SK-N-SH (cell line): ENCODE results near the gene EXOSC2. TPM values are rescaled to one million over a fixed set of nuclear protein-coding genes. Genes with fewer than 3 reads are reported as not detected.

Experiments
- CTCF ChIA-PET: fragments of 300-600, 350-600 bp; formaldehyde crosslinking; extraction: SDS; loops from one replicate; lab custom pipeline; 2021; lab: Yijun Ruan, JAX
- POLR2A ChIA-PET: fragments of 350-600 bp; sonication (Branson Sonifier 250); formaldehyde crosslinking; extraction: SDS; loops from one replicate; lab custom pipeline; 2020; ENCODE audit warnings: antibody characterized with exemption, inconsistent platforms; lab: Yijun Ruan, JAX
- DNase-seq: peaks from one replicate; pipeline ENCODE4 v3.0.0; 2012
- H2AFZ ChIP-seq: fragments of 200-600 bp; sonication (generic); 2 replicates; pipeline ENCODE4 v1.8.1; 2016; ENCODE audit warnings: antibody characterized with exemption, mild to moderate bottlenecking, low read depth
- H3F3A ChIP-seq: fragments of 200-600 bp; sonication (generic); replicated peaks from 2 replicates; pipeline ENCODE3; 2016; ENCODE audit warnings: antibody characterized with exemption, mild to moderate bottlenecking; ENCODE audit not compliant: insufficient read depth
- H3K27ac ChIP-seq, 2 experiments: fragments of 200-500 bp in 1 of 2; fragments of 200-600 bp in 1 of 2; sonication (Bioruptor generic) in 1 of 2; sonication (generic), shearing (Covaris generic) in 1 of 2; 2 replicates each; pipeline versions ENCODE4 v1.5.1 to v1.6.1; 2014 to 2016; ENCODE audit warnings: low read depth in 2 of 2, inconsistent platforms in 1 of 2, low read length in 1 of 2, mild to moderate bottlenecking in 1 of 2, mixed read lengths in 1 of 2
- H3K27me3 ChIP-seq: fragments of 200-600 bp; sonication (generic), shearing (Covaris generic); 2 replicates; pipeline ENCODE4 v1.6.1; 2016; ENCODE audit warnings: mixed run types; ENCODE audit not compliant: insufficient read depth
- H3K36me3 ChIP-seq, 2 experiments: fragments of 200-500 bp in 1 of 2; fragments of 200-600 bp in 1 of 2; sonication (Bioruptor generic) in 1 of 2; sonication (generic) in 1 of 2; replicated peaks in 1 of 2; 2 replicates each; pipeline versions ENCODE3 to v1.5.1; 2014 to 2016; ENCODE audit warnings: low read length in 1 of 2, mild to moderate bottlenecking in 1 of 2; ENCODE audit not compliant: insufficient read depth in 2 of 2, control insufficient read depth in 1 of 2
- H3K4me1 ChIP-seq, 2 experiments: fragments of 200-500 bp in 1 of 2; fragments of 200-600 bp in 1 of 2; sonication (Bioruptor generic) in 1 of 2; sonication (generic), shearing (Covaris generic) in 1 of 2; 2 replicates each; pipeline versions ENCODE4 v1.5.1 to v1.6.1; 2014 to 2016; ENCODE audit warnings: low read depth in 1 of 2, low read length in 1 of 2, mixed run types in 1 of 2; ENCODE audit not compliant: insufficient read depth in 2 of 2, control insufficient read depth in 1 of 2
- H3K4me2 ChIP-seq: fragments of 200-600 bp; sonication (generic), shearing (Covaris generic); 2 replicates; pipeline ENCODE4 v1.6.1; 2017; ENCODE audit warnings: mixed run types
- H3K4me3 ChIP-seq, 2 experiments: fragments of 200-500 bp in 1 of 2; fragments of 200-600 bp in 1 of 2; sonication (Bioruptor generic) in 1 of 2; sonication (generic), shearing (Covaris generic) in 1 of 2; 2 replicates each; pipeline versions ENCODE4 v1.5.1 to v1.8.1; 2014 to 2016; ENCODE audit warnings: low read depth in 2 of 2, inconsistent platforms in 1 of 2, low read length in 1 of 2, mild to moderate bottlenecking in 1 of 2, mixed read lengths in 1 of 2, moderate library complexity in 1 of 2
- H3K79me2 ChIP-seq: fragments of 200-600 bp; sonication (generic); 2 replicates; pipeline ENCODE4 v1.8.1; 2017; ENCODE audit warnings: mild to moderate bottlenecking; ENCODE audit not compliant: insufficient read depth
- H3K9ac ChIP-seq: fragments of 200-600 bp; sonication (generic); 2 replicates; pipeline ENCODE4 v1.6.1; 2017; ENCODE audit warnings: mixed run types
- H3K9me2 ChIP-seq: fragments of 200-600 bp; sonication (generic); 2 replicates; pipeline ENCODE4 v1.6.1; 2017; ENCODE audit warnings: mixed run types
- H3K9me3 ChIP-seq: fragments of 200-600 bp; sonication (generic); 2 replicates; pipeline ENCODE4 v1.6.1; 2017; ENCODE audit warnings: mixed run types, mild to moderate bottlenecking, moderate library complexity
- H4K20me1 ChIP-seq: fragments of 200-600 bp; sonication (generic); 2 replicates; pipeline ENCODE4 v1.6.1; 2017; ENCODE audit warnings: mild to moderate bottlenecking, mixed run types; ENCODE audit not compliant: insufficient read depth
- CHD2 ChIP-seq: fragments of 150-350 bp; IDR thresholded peaks from 2 replicates; pipeline ENCODE4 v1.6.1; 2018; ENCODE audit warnings: low read length; ENCODE audit not compliant: partially characterized antibody
- FOSL2 ChIP-seq: IDR thresholded peaks from 2 replicates; pipeline ENCODE4 v1.4.0; 2012; ENCODE audit warnings: low read depth, mild to moderate bottlenecking, moderate library complexity, borderline replicate concordance
- FOXJ3 ChIP-seq: sonication (generic); formaldehyde crosslinking; IDR thresholded peaks from 2 replicates; pipeline ENCODE4 v1.5.1; 2020; ENCODE audit warnings: mild to moderate bottlenecking, missing genetic modification reagents
- FOXM1 ChIP-seq: IDR thresholded peaks from 2 replicates; pipeline ENCODE4 v1.4.0; 2012; ENCODE audit warnings: low read depth, mild to moderate bottlenecking
- GABPA ChIP-seq: IDR thresholded peaks from 2 replicates; pipeline ENCODE4 v1.4.0; 2012; ENCODE audit warnings: low read depth, mild to moderate bottlenecking
- GATA2 ChIP-seq: sonication (generic); formaldehyde crosslinking; IDR thresholded peaks from 2 replicates; pipeline ENCODE4 v1.5.0; 2020; ENCODE audit warnings: mild to moderate bottlenecking, missing genetic modification reagents
- NRF1 ChIP-seq: IDR thresholded peaks from 2 replicates; pipeline ENCODE4 v1.6.1; 2012; ENCODE audit warnings: low read depth, mild to moderate bottlenecking, low read length
- PBX3 ChIP-seq: IDR thresholded peaks from 2 replicates; pipeline ENCODE4; 2012
- RFX5 ChIP-seq: IDR thresholded peaks from 2 replicates; pipeline ENCODE4 v1.6.1; 2012; ENCODE audit warnings: mild to moderate bottlenecking, improper control_type of control experiment, low read length
- RXRA ChIP-seq: IDR thresholded peaks from 2 replicates; pipeline ENCODE4 v1.4.0; 2012; ENCODE audit warnings: low read depth, mild to moderate bottlenecking, borderline replicate concordance
- TAF1 ChIP-seq: IDR thresholded peaks from 2 replicates; pipeline ENCODE4 v1.6.1; 2012; ENCODE audit warnings: low read depth, mild to moderate bottlenecking, low read length, moderate library complexity, borderline replicate concordance
- TCF12 ChIP-seq: IDR thresholded peaks from 2 replicates; pipeline ENCODE4 v1.4.0; 2012
- TEAD4 ChIP-seq: IDR thresholded peaks from 2 replicates; pipeline ENCODE4 v1.4.0; 2012; ENCODE audit warnings: mild to moderate bottlenecking, borderline replicate concordance; ENCODE audit not compliant: insufficient read depth
- USF1 ChIP-seq: IDR thresholded peaks from 2 replicates; pipeline ENCODE4 v1.4.0; 2012; ENCODE audit warnings: low read depth, borderline replicate concordance
- YY1 ChIP-seq: IDR thresholded peaks from 2 replicates; pipeline ENCODE4 v1.4.0; 2012; ENCODE audit warnings: low read depth, mild to moderate bottlenecking
- ZBTB33 ChIP-seq: IDR thresholded peaks from 2 replicates; pipeline ENCODE4 v1.4.0; 2012; ENCODE audit warnings: low read depth, borderline replicate concordance
- WGBS: methylation state at CpG from one replicate; pipeline ENCODE4 v1.1.6; 2017; ENCODE audit warnings: low lambda C conversion rate; 5-methylcytosine and 5-hydroxymethylcytosine counted together
- polyA plus RNA-seq, 3 experiments: library from polyadenylated mRNA; depleted of rRNA; stranded (reverse); fragments of >200 nt; gene quantifications; 2 replicates each; pipeline ENCODE4 v1.2.3, GENCODE V29; 2012
- TF ChIP-seq, protein P1 (sequence below): fragments of 150-350 bp; IDR thresholded peaks from 2 replicates; pipeline ENCODE4 v1.6.1; 2016; ENCODE audit warnings: mild to moderate bottlenecking, low read depth, low read length

The EXOSC2 gene
- polyA plus RNA-seq, 1 of the 3 experiments (the other 2 are of a cell fraction): 28.7 TPM

- POLR2A ChIA-PET: no interaction called here
- CTCF ChIA-PET: interaction anchor here (1.2 to 2.0 kb wide), 3 partner anchors 19 to 203 kb away, joined by 5 to 13 read pairs (median 6); no protein-coding TSS in a partner anchor
- Histone ChIP-seq H3K36me3 (no peaks in the 10 kb centered on the region), H3K79me2 (no peaks in the 10 kb centered on the region), H3K27ac (no peak overlapping the region), H3K27me3 (peaks cover 82% of the 10 kb centered on the region), H4K20me1 (peaks cover 8% of the 10 kb centered on the region; the same call in 1 of the 2 replicates), H3K4me2 (no peak overlapping the region), H2AFZ (no peak overlapping the region), H3K4me3 (no peak overlapping the region), H3K9me2 (no peaks in the 10 kb centered on the region), H3K9me3 (no peaks in the 10 kb centered on the region), H3K4me1 (peaks cover 0 to 3% of the 10 kb centered on the region in 2 experiments; a peak in 1 of 4 replicates), H3K9ac (no peak overlapping the region), H3F3A (no peaks in the 10 kb centered on the region)
- TF ChIP-seq TEAD4 (no peak), PBX3 (no peak)
- no peak for DNase-seq
- 2% methylated on average over 17 of the region's 19 CpGs for WGBS
Measured at GRCh38 chr9:130663977-130664250, 29.7 kb upstream of the EXOSC2 start.

DNA sequence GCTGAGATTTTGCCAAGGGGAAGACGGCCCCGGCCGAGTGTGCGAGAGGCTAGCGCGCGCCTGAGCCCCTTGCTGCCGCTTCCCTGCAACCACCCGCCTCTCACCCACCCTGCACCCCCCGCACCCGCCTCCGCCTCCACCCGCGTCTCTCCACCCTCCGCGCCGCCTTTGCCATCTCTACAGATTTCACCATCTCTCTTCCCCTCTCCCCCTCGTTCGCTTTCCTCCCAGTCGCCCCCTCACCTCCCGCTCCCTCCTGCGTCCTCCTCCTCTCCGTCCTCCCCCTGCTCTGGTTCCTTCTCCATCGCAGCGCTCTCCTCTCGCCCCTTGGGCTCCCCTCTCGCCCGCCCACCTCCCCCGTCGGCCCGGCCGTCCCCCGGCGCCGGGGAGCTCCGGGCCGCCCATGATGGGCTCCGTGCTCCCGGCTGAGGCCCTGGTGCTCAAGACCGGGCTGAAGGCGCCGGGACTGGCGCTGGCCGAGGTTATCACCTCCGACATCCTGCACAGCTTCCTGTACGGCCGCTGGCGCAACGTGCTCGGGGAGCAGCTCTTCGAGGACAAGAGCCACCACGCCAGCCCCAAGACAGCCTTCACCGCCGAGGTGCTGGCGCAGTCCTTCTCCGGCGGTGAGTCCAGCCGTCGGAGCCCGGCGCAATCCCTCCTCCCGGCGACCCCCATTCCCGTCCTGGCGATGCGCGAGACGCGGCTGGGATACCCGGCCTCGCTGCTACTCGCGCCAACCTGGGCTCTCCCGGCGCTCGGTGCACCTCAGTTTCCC lies 29.1 kb upstream of the EXOSC2 start, which contains the start of gene PRDM12:
Gene PRDM12 (plus strand): TSS at position 344 of the 778 bp plus-strand sequence. CDS start 60 bp downstream, at position 404.
- H3K4me3 ChIP-seq: no peak within 1 kb of the TSS; a peak in 1 of 4 replicates
- WGBS: 9% methylated on average over 50 of the region's 76 CpGs
- CTCF ChIA-PET: interaction anchor here (1.2 to 1.8 kb wide), 3 partner anchors 18 to 203 kb away, joined by 5 to 12 read pairs (median 6); no protein-coding TSS in a partner anchor
- H4K20me1 ChIP-seq: peaks cover 8% of the 10 kb centered on the region; the same call in 1 of the 2 replicates
- no peaks in the 10 kb centered on the region for H3F3A ChIP-seq
- H3K9ac ChIP-seq: no peak within 1 kb of the TSS
- H3K79me2 ChIP-seq: no peaks in the 10 kb centered on the region
- H3K27ac ChIP-seq: no peak within 1 kb of the TSS
- peak; percentile 58 for DNase-seq
- peaks cover 77% of the 10 kb centered on the region for H3K27me3 ChIP-seq
- H3K9me3 ChIP-seq: no peaks in the 10 kb centered on the region
- H3K9me2 ChIP-seq: no peaks in the 10 kb centered on the region
- no peak within 1 kb of the TSS for H3K4me2 ChIP-seq
- POLR2A ChIA-PET: no interaction called here
- no peaks in the 10 kb centered on the region for H3K36me3 ChIP-seq
- TF ChIP-seq FOSL2: no peak
- TF ChIP-seq, protein P1, sequence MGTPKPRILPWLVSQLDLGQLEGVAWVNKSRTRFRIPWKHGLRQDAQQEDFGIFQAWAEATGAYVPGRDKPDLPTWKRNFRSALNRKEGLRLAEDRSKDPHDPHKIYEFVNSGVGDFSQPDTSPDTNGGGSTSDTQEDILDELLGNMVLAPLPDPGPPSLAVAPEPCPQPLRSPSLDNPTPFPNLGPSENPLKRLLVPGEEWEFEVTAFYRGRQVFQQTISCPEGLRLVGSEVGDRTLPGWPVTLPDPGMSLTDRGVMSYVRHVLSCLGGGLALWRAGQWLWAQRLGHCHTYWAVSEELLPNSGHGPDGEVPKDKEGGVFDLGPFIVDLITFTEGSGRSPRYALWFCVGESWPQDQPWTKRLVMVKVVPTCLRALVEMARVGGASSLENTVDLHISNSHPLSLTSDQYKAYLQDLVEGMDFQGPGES: no peak
- TF ChIP-seq, all 33 proteins: peak for 0
- Histone ChIP-seq H2AFZ (no peak within 1 kb of the TSS), H3K4me1 (peaks cover 0 to 3% of the 10 kb centered on the region in 2 experiments; a peak in 1 of 4 replicates)

DNA sequence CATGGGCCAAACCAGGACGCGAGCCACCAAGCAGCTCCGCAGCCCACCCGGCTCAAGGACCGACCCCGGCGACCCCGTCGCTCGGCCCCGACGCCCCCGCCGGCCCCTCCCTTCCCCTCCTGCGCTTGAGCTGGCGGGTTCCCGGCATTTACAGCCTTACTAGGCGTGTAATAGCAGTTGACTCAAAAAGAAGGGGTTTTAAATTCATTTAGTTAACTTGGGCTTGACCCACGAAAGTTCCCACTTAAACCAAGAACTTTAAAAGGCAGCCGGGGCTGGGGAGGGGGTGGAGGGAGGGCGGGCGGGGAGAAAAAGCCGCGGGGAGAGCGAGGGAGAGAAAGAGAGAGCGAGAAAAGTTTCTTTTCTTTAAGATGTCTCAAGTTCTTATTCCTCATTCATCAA lies 28.6 kb upstream of the EXOSC2 start:
- H3K36me3 ChIP-seq: no peaks in the 10 kb centered on the region
- no peak for DNase-seq
- no peak for TF ChIP-seq NRF1
- no peak for TF ChIP-seq GABPA
- no peak for TF ChIP-seq GATA2
- no peak for TF ChIP-seq CHD2
- no peak for TF ChIP-seq ZBTB33
- no peak for TF ChIP-seq USF1
- TF ChIP-seq RFX5: no peak
- TF ChIP-seq YY1: no peak
- no peak for TF ChIP-seq RXRA
- TF ChIP-seq TAF1: no peak
- no peak for TF ChIP-seq FOXJ3 (CRISPR knock-in tag)
- TF ChIP-seq TCF12: no peak
- TF ChIP-seq FOXM1: no peak

More for the DNA sequence above, 28.6 kb upstream of the EXOSC2 start:
- Histone ChIP-seq H3K27me3 (peaks cover 72% of the 10 kb centered on the region), H3K4me2 (no peak overlapping the region), H3K4me1 (peaks cover 0 to 3% of the 10 kb centered on the region in 2 experiments; a peak in 1 of 4 replicates), H3K79me2 (no peaks in the 10 kb centered on the region), H3K27ac (no peak overlapping the region), H3K9ac (no peak overlapping the region), H3K9me2 (no peaks in the 10 kb centered on the region), H3K9me3 (no peaks in the 10 kb centered on the region), H4K20me1 (peaks cover 8% of the 10 kb centered on the region; the same call in 1 of the 2 replicates), H3F3A (no peaks in the 10 kb centered on the region), H3K4me3 (no peak overlapping the region), H2AFZ (no peak overlapping the region)
- WGBS: 5% methylated on average over 22 of the region's 26 CpGs
- ChIA-PET POLR2A (no interaction called here), CTCF (interaction anchor here (1.0 to 1.7 kb wide), 4 partner anchors 18 to 344 kb away, joined by 3 to 12 read pairs (median 7); partner anchors contain the start of gene LAMC3)
